ENCODE results near the gene DOK6.

Gene DOK6

DNA sequence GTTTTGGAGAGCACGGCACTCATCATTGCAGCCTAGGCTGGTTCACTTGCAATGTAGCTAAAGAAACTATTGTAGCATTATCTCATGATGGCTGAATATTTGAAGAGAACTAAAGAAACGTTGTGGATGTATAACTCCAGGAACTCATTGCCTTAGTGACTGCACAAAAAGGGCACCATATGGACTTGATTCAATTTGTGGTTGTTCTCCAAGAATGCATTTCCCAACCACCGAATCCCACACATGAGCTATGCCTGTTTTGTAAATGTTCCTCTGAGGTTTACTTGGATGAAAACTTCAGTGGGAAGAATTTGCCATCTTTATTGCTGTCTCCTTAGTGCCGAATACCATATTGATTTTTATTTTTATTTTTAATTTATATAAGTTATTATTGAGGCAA lies 43.5 kb downstream of the DOK6 start:
- DNase-seq: no peak

DNA sequence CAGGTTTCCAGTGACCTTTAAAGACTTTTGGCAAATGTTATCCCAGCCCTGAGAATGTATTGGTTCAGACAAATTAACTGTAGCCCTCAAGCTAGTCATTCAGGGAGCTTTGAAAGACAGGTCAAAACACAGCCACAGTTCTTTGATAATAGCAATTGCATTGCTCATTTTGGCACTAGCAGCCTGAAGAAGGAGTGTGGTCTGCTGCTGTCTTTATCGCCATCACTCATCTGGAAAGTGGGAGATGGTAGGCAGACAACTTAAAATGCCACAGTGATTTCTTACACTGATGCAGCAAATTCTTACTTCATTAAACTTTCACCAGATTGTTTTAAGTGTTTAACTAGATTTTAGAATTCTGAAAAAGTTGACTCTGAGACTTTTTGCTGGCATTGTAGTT lies 47.2 kb downstream of the DOK6 start:
- no peak for DNase-seq

DNA sequence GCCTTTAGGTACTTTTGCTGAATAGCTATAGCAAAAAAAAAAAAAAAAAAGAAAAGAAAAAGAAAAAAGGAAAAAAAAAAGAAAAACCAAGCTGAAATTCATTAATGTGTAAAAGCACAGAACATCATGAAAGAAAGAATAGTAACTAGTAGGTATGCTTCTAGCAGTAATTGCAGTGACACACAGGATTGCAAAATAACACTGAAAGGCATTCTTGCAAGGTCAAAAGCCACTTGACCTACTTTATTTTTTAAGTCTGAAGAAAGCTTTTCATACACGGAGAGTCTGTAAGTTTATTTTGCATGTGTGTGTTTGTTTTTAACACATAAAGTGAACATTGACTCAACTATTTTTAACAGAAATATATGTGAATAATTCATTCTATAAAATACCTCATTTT lies 54.4 kb downstream of the DOK6 start:
- no peak for DNase-seq

DNA sequence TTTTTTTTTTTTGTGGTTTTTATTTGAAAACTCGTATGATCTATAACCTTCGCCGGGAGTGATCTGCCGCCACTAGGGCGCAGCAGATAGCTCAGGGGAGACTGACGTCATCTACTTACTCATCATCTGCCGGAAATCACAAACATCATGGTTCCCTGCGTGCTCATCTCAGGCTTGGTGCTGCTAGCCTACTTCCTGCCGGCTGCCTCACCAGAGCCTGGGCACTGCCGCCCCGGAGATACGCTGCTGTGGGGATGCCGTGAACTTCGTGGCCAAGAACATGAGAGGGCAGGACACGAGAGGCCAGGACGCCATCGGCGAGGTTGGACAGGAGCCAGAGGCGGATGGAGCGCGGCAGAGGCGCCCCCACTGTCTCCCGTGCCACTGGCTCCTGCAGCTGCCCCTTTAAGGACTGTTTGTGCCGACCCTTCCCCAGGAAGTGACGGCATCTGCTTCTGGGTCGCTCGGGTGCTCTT lies 68.8 kb downstream of the DOK6 start:
- peak; percentile 2 for DNase-seq

DNA sequence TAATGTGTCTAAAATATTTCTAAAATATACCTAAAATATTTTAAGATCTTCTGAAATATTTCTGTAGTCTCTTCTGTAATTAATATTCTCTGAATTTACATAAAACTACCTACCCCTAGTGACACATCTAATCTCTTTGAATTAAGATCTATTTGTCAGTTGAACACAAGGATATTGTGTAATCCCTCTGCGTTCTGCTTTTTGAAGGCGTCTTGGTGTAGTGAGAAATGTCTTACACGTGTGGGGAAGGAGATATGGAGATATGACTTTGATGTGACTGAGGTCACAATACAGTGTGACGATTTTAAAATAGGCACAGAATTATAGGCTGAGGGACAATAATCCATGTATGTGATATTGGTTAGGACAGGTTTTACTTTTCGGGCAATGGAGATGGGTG lies 79.8 kb downstream of the DOK6 start:
- DNase-seq: no peak

DNA sequence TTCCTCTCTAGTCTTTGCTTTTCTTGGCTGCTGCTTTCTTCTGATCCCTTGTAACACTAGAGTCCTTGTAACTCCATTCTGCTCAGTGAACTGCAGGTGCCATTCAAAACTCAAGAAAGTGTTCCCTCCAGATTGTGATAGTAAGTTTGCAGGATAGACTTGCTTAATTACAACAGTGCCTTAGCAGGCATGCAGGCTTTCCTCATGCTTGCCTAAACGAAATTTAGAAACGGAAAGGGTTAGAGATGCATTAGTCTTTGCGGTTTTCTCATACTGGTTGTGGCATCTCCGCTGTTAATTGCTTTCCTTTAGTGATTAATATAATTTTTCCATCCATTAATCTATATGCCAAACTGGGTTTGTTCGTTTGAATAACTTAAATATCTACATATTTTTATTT lies 82.9 kb downstream of the DOK6 start:
- DNase-seq: no peak

DNA sequence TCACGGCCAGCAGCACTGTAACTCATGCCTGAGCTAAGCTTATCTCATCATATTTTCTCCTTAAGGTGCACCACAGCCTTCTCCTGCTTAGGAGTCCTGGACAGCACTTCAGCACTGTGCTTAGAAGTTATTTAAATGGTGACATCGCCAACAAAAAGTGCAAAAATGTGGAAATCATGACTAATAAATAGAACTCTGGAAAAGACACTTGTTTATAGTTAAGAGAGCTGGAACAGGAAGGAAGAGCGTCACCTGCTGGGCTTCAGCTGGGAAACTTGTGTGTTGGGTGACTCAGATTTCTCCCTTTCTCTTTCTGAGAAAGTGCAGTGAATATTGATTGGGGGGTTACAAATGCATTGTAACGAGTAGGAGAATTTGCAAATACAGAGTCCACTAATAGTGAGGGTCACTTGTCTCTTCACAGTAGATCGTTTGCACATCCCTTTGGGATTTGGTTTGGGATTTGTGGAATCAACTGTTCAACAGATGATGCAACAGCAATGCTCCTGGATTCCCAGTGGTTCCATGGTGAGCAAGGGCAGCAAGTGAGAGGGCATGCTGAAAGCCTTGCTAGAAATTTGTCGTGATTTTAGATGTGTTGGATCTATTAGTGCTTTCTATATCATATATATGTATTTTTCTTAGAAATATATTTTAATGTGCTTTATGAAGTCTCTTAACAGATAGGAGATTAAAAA lies 84.2 kb downstream of the DOK6 start:
- DNase-seq: no peak

DNA sequence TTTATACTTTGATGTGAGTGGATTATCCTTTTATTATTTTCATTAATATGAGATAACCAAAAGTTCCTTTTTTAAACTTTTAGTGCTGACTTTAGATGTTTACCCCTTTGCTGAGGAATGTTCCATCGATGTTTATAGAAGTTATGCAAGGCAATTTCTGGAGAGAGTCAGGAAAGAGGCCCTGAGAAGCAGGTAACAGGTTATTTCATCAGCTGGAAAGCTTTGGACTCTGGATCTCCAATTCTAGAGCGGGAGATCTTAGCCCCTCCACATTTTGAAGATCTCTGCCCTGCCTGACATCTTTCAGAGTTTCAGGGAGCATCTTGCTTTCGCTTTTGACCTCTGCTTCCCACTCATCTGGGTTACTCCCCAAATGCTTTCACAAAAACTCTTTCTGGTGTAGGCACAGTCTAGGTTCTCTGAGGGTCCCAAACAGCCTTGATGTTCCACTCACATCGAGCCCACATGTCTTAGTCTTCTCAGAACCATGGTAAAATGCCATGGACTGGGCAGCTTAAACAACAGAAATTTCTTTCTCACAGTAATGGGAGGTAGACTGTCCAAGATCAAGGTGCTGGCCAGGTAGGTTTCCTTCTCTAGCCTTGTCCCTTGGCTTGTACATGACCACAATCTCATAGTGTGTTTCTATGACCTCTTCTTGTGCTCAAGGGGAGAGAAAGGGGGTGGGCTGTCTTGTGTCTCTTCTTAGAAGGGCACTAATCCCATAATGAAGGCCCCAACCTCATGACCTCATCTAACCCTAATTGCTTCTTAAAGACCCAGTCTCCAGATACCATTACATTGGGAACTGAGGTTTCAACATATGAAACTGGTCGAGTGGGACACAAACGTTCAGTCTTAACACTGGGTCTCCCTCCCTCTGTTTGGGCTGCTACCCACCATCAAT lies 87.1 kb downstream of the DOK6 start:
- DNase-seq: no peak

DNA sequence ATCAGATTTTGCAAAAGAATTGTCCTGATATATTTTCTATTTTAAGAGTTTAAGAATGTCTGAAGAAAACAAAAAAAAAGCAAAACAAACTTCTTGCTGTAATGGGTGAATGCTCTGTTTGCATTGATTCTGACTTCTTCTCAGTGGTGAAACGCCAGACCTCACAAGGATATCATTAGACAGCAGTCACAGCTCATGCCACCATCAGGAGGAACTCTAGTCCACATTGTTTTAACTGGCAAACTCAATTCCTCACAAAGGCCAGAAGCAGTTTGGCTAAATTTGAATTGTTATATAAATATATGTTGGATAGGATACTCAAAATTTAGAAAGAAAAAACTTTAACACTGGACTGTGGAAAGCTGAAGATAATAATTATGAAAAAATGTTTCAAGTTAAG lies 89.4 kb downstream of the DOK6 start:
- no peak for DNase-seq

DNA sequence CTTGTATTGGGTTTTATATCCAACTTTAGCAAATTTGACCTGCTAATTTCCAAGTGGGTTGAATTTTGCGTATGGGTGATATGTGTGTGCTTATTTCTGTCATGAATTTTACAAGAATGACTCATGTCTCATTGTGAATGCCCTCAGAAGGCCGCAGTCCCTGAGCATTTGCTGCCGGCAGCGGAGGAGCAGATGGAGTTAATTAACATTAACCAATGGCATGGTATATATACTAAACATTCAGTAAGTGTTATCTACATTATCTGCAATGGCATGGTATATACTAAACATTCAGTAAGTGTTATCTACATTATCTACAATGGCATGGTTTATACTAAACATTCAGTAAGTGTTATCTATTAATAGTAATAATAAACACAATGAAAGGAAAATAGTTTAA lies 90.1 kb downstream of the DOK6 start:
- DNase-seq: no peak

DNA sequence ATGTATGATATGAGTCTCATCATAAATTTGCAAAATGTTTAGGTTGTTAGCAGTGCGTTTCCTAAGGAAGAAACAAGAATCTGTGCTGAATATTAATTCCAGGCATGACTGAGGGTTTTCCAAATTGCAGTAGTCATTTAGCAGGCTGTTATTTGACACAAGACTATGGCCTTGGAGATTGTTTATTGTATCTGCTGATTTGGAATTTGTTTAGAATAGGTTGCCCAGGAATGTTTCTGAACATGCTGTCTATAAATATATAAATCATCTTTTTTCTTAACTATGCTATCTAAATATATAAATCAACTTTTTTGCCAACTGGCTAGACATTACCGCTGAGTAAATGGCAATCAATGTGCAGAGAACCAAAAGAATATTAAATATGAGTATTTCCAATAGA lies 90.9 kb downstream of the DOK6 start:
- DNase-seq: no peak

DNA sequence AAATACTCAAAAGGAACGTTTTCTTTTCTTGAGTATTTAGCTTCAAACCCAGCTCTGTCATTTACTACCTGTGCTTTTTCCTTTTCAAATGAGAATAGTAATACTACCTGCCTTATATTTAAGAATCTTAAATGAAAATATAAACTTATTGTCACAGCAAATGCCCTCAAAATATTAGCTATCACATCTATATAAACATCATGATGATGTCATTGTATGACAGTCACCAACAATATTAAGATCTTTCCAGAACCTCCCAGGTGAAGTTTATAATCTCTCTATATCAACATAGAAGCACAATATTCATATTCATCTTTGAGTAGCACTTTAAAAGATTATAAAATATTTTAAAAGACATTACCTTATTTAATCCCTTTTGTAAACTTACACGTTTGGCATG lies 92.2 kb downstream of the DOK6 start:
- DNase-seq: no peak

DNA sequence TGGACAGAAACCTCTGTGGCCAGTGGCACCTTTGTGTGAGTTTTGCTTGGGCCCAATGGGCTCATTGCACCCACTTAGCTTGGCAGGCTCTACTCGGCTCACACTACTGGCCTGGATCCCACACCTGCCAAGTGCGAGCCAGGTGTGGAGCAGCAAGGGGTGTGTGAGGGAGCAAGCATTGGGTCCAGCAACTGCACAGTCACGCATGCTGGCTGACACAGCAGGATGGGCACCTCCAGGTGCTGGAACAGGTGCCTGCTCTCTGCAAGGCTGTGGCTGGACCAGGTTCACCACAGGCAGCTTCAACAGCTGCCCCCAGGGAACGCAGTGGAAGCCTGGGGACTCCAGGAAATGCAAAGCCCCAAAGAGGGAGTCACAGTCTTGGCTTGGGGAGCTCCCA lies 94.2 kb downstream of the DOK6 start:
- DNase-seq: no peak

DNA sequence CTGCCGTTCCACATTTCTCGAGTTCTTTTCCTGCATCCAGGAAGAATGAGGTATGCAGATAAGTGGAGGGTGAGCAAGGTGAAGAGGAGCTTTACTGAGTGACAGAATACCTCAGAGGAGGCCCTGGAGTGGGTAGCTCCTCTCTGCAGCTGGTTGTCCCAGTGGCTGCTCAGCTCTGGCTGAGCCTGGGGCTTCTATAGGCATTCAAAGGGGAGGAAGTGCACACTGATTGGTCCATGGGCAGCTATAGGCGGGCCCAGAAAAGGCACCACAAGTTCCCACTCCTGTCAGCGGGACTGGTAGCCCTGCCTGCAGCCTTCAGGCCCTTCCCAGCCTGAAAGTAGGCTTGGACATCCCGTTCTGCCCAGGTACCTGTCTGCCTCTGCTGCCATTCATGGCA lies 94.7 kb downstream of the DOK6 start:
- DNase-seq: no peak

DNA sequence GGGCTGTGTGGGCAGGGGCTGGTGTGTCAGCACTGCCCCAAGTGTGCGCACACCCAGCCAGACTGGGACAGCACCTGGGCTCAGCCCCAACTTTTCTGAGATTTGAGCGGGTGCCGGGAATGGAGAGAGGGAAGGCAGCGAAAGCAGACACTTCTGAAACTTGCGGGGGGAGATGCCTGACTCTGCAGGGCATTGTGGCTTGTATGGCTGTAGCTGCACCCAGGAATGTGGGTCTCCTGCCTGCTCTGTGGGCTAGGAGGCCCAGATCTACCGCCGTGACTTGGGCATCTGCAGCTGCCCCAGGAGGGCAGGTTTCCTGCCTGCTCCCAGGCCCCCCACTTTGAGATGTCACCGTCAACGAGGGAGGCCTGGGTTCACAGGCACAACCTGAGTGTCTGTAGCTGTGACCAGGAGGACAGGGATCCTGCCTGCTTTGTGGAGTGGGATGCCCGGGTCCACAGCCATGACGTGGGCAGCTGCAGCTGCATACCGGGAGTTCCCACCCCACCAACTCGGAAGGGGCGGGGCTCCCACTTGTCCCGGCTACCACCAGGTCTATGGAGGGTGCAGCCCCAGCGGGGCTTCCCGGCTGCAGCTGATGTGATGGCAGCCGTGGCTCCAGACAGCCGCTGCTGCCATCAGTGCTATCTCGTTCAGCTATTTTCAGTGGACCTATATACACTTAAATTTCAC lies 95.3 kb downstream of the DOK6 start:
- DNase-seq: no peak

DNA sequence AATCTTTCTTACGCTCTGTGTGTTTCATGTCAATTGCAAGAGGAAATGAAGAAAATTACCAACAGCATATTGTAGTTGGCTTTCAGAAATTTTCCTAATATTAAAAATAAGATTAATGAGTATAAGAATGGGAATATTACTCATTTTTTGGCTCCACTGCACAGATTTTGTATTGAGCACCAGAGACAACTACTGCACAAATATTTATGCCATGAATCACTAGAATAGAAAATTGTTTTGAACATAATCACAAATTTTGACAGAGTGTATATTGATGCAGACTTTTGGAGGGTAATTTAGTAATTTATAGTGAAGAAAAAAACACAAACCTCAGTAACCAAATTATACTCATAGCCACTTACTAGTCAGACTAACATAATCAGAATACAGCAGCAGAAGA lies 118.3 kb downstream of the DOK6 start:
- no peak for DNase-seq

DNA sequence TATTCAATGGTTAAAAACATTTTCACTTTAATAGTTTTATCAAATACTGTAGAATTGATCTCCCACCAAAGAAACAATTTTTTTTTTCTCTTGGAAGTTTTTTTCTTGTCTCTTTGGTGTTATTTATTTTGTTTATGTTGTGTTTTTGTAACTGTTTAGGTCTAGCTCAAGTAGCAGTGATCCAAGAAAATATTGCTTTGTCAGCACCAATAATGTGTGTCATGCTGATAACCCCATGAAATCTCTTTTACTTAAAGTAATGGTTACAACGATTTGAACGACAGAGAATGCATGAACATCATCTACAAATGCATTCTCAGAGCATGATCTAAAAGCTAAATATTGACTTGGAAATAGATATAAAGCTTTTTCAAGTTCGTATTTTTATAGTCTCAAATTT lies 122.9 kb downstream of the DOK6 start:
- no peak for DNase-seq

DNA sequence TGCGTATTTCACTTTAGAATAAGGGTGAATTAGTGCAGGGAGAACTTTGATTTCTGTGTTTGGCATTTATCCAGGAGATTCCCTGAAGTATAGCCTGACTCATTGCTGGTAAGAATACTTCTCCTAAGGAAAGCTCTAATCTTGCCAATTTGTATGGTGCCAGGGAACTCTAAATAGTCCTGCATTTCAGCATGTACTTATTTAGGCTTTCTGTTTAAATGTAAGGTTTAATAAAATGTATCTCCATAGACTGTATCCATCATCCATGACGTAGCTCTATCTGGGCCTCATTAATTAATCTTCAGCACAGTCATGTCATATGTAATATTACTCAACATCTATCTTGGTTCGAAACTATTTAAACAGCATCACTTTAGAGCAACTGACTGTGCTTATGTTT lies 127.7 kb downstream of the DOK6 start:
- DNase-seq: no peak

DNA sequence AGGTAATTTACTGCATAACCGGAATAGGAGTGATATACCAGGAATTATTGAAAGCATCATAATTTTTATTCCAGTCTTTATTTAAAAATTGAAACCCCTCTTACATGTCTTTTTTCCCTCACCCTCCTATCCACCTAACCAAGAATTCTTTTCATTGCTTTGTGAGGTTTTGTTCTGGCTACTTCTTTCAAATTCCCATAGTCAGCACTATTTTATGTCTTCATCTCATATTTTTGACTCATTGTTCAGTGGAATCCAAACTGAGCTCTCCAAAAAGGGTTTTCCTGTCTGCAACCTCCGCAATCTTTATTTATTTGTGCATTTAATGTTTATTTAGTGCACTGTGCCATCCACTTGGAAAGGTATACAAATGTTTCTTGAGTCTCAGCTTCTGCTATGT lies 128.5 kb downstream of the DOK6 start:
- no peak for DNase-seq

DNA sequence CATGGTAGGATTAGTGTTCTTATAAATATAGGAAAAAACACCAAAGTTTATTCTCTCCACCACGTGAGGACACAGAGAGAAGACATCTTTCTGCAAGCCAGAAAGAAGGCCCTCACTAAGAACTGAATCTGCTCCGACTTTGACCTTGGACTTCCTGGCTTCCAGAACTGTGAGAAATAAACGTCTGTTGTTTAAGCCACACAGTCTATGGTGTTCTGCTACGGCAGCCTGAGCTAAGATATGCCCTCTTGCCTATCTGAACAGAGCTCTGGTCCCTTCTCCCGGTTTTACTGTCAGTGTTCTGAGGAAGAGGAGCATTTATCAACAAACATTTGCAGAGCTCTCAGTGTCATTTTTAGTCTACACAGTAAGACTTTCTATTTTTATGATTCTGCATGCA lies 131.3 kb downstream of the DOK6 start:
- no peak for DNase-seq

DNA sequence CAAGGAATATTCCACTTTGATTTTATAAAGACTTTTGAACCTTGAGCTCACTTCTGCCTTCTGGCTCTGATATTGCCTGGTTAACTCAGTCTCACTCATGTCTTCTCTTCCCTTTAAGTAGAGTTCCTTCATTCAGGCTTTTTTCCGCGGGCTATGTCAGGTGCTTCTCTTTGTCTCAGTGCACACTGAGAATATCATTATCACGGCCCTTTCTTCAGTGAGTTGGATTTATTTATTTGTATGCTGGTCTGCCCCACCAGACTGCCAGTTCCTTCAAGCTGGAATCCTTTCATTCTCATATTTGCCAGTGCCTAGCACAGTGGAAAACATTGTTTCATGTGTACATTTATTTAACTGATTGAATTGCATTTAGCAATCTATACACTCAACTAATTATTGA lies 136.5 kb downstream of the DOK6 start:
- DNase-seq: no peak

DNA sequence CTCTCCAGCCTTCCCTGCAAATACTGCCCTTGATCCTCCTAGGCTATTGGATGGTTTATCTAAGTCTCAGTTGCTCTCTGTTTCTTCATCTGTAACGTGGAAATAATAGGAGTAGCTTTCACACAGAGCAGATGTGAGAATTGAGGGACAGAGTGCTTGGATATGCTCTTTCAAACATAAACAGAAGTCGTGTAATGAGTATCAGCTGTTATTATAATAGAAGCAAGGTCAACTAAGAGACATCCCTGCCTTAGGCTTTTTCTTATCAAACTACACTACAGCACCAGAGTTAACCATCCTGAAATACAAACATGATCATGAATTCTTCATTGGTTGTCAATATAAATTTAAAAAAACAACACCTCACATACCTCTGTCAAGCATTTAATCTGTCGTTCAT lies 138.2 kb downstream of the DOK6 start:
- no peak for DNase-seq

DNA sequence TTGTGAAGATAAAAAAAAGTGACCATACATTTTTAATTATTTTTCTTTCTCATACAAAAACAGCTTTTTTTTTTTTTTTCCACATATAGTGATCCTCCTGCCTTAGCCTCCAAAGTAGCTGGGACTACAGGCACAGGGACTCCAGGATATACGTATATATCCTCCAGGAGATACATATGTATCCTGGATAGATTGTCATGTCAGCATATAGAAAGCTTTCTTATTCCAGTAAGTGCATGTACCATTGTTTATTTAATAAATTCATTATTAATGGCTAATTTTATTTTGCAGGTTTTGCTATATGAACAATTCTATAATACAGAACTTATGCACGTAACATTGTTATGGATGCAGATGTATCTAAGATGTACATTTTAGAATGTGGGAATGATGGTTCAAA lies 138.7 kb downstream of the DOK6 start:
- DNase-seq: no peak

DNA sequence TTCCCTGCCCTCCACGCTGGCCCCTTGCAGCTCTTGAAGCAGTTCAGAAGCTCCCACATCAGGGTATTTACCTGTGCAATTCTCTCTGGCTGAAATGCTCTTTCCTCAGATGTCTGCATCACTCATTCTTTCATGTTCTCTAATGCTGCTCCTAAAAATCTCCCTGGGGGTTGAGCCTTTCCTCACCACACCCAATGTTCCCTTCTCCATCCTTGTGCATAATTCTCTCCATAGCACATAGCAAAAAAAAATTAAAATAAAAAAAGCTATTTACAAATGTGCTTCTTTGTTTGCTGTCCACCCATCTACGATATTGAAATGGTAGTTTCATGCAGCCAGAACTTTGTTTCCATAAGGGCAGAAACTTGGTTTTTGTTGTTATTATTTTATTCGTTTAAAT lies 155.5 kb downstream of the DOK6 start:
- no peak for DNase-seq
